PC-9 (cell line): ENCODE measurements around the gene TNS1. TPM values are rescaled to one million over a fixed set of nuclear protein-coding genes. Genes with fewer than 3 reads are reported as not detected.

Source experiments
- BruUV-seq: library from RNA; stranded (reverse); fragments of 400-500 nt; replicated peaks from 2 replicates; lab custom pipeline; 2021; lab: Mats Ljungman, UMichigan
- CTCF ChIA-PET: fragments of 300-600 bp; sonication (Branson Sonifier 250); formaldehyde crosslinking; loops from one replicate; lab custom pipeline; 2022; ENCODE audit warnings: antibody characterized with exemption; lab: Charles Lee
- POLR2A ChIA-PET: fragments of 300-600 bp; sonication (Branson Sonifier 250); formaldehyde crosslinking; loops from one replicate; lab custom pipeline; 2022; ENCODE audit warnings: antibody characterized with exemption; ENCODE audit not compliant: unreplicated experiment; lab: Charles Lee
- DNase-seq, 2 experiments: peaks; one replicate each; pipeline versions ENCODE4 v3.0.0 to v3.0.0-alpha.2; 2015 to 2022; ENCODE audit warnings: mixed read lengths in 1 of 2
- H2AFZ ChIP-seq: fragments of 200-600 bp; sonication (generic); 2 replicates; pipeline ENCODE4 v1.8.1; 2017; ENCODE audit warnings: antibody characterized with exemption
- H3F3A ChIP-seq: fragments of 200-600 bp; sonication (generic); 2 replicates; pipeline ENCODE4 v1.8.1; 2017; ENCODE audit warnings: antibody characterized with exemption, mild to moderate bottlenecking, low read depth; ENCODE audit not compliant: insufficient read depth
- H3K27ac ChIP-seq: fragments of 200-600 bp; sonication (generic); 2 replicates; pipeline ENCODE4 v1.6.1; 2016; ENCODE audit warnings: mixed run types
- H3K27me3 ChIP-seq: fragments of 200-600 bp; sonication (generic); 2 replicates; pipeline ENCODE4 v1.6.1; 2016; ENCODE audit warnings: low read depth, mixed run types; ENCODE audit not compliant: insufficient read depth
- H3K36me3 ChIP-seq: fragments of 200-600 bp; sonication (generic); 2 replicates; pipeline ENCODE4 v1.6.1; 2016; ENCODE audit warnings: low read depth, mixed run types
- H3K4me1 ChIP-seq: fragments of 200-600 bp; sonication (generic); replicated peaks from 2 replicates; pipeline ENCODE4 v1.6.1; 2016; ENCODE audit warnings: mixed run types; ENCODE audit not compliant: insufficient read depth
- H3K4me2 ChIP-seq: fragments of 200-600 bp; sonication (generic); 2 replicates; pipeline ENCODE4 v1.6.1; 2017; ENCODE audit warnings: mixed run types
- H3K4me3 ChIP-seq: fragments of 200-600 bp; sonication (generic); 2 replicates; pipeline ENCODE4 v1.6.1; 2016; ENCODE audit warnings: mixed run types
- H3K79me2 ChIP-seq: fragments of 200-600 bp; sonication (generic); 2 replicates; pipeline ENCODE4 v1.6.1; 2017; ENCODE audit warnings: low read depth, mixed run types
- H3K9me2 ChIP-seq: fragments of 200-600 bp; sonication (generic); 2 replicates; pipeline ENCODE4 v1.8.1; 2017; ENCODE audit warnings: mild to moderate bottlenecking; ENCODE audit not compliant: insufficient read depth
- H3K9me3 ChIP-seq: fragments of 200-600 bp; sonication (generic); 2 replicates; pipeline ENCODE4 v1.8.1; 2016; ENCODE audit warnings: low read depth; ENCODE audit not compliant: insufficient read depth
- H4K20me1 ChIP-seq: fragments of 200-600 bp; sonication (generic); 2 replicates; pipeline ENCODE4 v1.8.1; 2017; ENCODE audit not compliant: insufficient read depth
- EZH2 ChIP-seq: fragments of 200-600 bp; sonication (generic); IDR thresholded peaks from 2 replicates; pipeline ENCODE4 v1.8.0; 2017; ENCODE audit warnings: antibody characterized with exemption, low read depth
- intact Hi-C: fragments of 100-400 bp; cut with micrococcal nuclease; formaldehyde crosslinking; loops from one replicate; pipeline ENCODE4 v1.10.0; 2022; ENCODE audit not compliant: unreplicated experiment
- total RNA-seq: library from RNA; stranded (reverse); gene quantifications from 2 replicates; pipeline ENCODE4 v1.2.3, GENCODE V29; 2021
- TF ChIP-seq, protein P1 (sequence below): fragments of 200-600 bp; sonication (generic); conservative IDR thresholded peaks from 2 replicates; pipeline ENCODE4 v1.6.1; 2017; ENCODE audit warnings: mixed run types, antibody characterized with exemption, mild to moderate bottlenecking, moderate library complexity

Gene TNS1
- total RNA-seq, 1 experiment from 2014 or later, result 5.5 TPM

DNA sequence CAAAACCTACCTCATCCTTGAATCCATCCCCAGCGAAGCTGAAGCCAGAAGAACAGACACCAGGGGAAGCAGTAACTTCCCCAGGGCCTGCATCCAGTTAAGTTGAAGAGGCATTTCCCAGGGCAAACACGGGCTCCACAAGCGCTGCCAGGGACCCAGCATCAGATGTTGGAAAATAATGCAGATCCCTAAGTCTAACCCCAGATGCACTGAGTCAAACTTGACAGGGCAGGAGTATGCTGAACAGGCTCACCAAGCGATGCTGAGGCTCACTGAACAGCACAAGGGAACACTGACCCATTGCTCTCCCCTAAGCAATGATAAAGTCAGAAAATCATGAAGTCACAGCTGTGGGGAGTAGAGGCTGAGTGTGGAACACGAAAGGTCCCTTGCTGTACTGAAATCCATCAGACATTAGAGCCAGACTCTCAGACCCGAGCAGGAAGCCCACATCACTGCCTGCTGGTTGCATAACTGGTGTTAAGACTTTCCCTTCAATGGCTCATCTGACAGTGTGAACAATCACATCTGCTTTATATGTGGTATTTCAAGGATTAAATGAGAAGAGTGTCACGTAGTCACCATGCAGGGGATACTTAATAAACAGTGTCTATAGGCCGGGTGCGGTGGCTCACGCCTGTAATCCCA lies 36.2 kb downstream of the TNS1 start:
- Histone ChIP-seq H3F3A (no peaks in the 10 kb centered on the region), H3K27me3 (peaks cover 4% of the 10 kb centered on the region; the same call in 1 of the 2 replicates), H4K20me1 (no peaks in the 10 kb centered on the region), H3K9me2 (no peaks in the 10 kb centered on the region), H3K79me2 (no peaks in the 10 kb centered on the region), H3K4me1 (no peaks in the 10 kb centered on the region), H3K27ac (no peak overlapping the region), H3K36me3 (no peaks in the 10 kb centered on the region), H2AFZ (no peak overlapping the region), H3K4me3 (no peak overlapping the region), H3K9me3 (no peaks in the 10 kb centered on the region; the same call in 1 of the 2 replicates), H3K4me2 (no peak overlapping the region)
- POLR2A ChIA-PET, result no interaction called here
- no peak for DNase-seq
- TF ChIP-seq, protein P1, sequence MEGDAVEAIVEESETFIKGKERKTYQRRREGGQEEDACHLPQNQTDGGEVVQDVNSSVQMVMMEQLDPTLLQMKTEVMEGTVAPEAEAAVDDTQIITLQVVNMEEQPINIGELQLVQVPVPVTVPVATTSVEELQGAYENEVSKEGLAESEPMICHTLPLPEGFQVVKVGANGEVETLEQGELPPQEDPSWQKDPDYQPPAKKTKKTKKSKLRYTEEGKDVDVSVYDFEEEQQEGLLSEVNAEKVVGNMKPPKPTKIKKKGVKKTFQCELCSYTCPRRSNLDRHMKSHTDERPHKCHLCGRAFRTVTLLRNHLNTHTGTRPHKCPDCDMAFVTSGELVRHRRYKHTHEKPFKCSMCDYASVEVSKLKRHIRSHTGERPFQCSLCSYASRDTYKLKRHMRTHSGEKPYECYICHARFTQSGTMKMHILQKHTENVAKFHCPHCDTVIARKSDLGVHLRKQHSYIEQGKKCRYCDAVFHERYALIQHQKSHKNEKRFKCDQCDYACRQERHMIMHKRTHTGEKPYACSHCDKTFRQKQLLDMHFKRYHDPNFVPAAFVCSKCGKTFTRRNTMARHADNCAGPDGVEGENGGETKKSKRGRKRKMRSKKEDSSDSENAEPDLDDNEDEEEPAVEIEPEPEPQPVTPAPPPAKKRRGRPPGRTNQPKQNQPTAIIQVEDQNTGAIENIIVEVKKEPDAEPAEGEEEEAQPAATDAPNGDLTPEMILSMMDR, result no peak
- no peak for TF ChIP-seq EZH2
- CTCF ChIA-PET, result no interaction called here
- intact Hi-C loops, result no loop called here
- no TSS peak for BruUV-seq

DNA sequence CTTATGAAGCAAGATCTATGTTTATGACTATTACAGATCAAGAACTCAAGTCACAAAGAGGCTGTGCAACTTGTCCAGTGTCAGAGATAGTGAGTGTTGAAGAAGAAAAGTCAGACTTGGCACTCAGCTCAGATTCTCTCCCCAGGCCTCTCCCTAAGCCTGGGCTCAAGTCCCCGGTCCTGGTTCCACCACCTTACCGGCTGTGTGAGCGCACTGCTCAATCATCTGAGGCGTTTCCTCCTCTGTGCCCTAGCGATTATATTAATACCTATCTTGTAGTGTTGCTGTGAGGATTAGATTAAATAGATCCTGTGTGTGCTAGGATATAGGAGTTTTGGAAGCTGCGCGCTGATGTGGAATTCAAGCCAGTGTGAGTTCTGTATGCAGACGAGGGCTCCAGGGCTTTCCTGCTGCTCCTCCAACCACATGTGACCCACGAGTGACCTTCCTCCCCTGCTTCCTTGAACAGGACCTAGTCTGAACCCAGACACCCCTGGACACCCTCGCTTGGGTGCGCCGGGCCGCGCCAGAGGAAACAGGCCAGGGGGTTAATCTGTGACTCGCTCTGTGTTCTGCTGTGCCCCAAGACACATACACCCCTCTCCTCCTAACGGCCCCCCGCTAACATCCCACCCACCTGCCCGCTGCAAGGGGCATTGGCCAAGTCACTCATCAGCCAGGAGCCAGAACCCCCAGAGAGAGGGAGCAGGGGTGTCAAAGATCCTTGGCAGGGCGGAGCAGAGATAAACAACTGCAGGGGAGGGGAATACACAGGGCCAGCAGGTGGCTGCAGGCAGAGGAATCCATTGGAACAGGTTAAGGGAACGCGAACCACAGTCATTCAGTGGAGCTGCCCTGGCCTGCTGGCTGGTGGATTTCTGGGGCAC lies 38.3 kb downstream of the TNS1 start:
- CTCF ChIA-PET, result no interaction called here

DNA sequence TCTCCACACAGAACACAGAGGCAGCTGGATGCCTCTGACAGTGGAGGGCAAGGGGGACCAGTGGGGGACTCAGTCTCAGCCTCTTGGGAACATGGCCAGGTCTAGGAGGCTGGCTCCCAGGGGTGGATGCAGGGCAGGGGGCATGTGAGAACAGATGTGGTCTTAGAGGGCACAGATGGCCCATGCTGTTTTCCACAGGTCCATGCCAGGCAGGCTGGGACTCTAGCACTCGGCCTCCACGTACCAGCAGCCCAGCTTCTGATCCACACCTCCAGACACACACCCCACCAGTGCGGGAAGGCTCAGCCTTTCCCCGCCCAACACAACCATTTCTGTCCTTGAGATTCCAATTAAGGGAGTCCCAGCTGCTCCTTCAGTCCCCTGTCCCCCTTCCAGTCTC lies 42.4 kb downstream of the TNS1 start:
- no peak overlapping the region for H3K27ac ChIP-seq
- no peaks in the 10 kb centered on the region for H3K9me2 ChIP-seq
- no peak overlapping the region for H2AFZ ChIP-seq
- no peaks in the 10 kb centered on the region for H3K36me3 ChIP-seq
- no peaks in the 10 kb centered on the region for H3K9me3 ChIP-seq
- H3K4me2 ChIP-seq, result no peak overlapping the region
- no peaks in the 10 kb centered on the region for H3K27me3 ChIP-seq
- ChIA-PET POLR2A (no interaction called here), CTCF (interaction anchor here (1.1 kb wide), 1 partner anchor 174 kb away, joined by 4 read pairs; no protein-coding TSS in a partner anchor)
- H3K4me1 ChIP-seq, result no peaks in the 10 kb centered on the region
- no peaks in the 10 kb centered on the region for H3F3A ChIP-seq
- DNase-seq, result no peak
- H3K79me2 ChIP-seq, result no peaks in the 10 kb centered on the region
- no TSS peak for BruUV-seq
- no peaks in the 10 kb centered on the region for H4K20me1 ChIP-seq
- intact Hi-C loops, result loop anchor here (2.0 kb wide), 1 partner anchor 18 kb away; no protein-coding TSS in a partner anchor
- H3K4me3 ChIP-seq, result no peak overlapping the region
- TF ChIP-seq EZH2, result no peak
- TF ChIP-seq, protein P1, result no peak

More for the DNA sequence above, 38.3 kb downstream of the TNS1 start:
- no peak overlapping the region for H3K4me2 ChIP-seq
- H3K9me2 ChIP-seq, result no peaks in the 10 kb centered on the region
- TF ChIP-seq, protein P1, result no peak
- TF ChIP-seq EZH2, result no peak
- H3F3A ChIP-seq, result no peaks in the 10 kb centered on the region
- no peaks in the 10 kb centered on the region for H3K4me1 ChIP-seq
- H3K4me3 ChIP-seq, result no peak overlapping the region
- no peaks in the 10 kb centered on the region; the same call in 1 of the 2 replicates for H3K9me3 ChIP-seq
- H2AFZ ChIP-seq, result no peak overlapping the region
- H3K27me3 ChIP-seq, result no peaks in the 10 kb centered on the region
- no peaks in the 10 kb centered on the region for H3K36me3 ChIP-seq
- POLR2A ChIA-PET, result interaction anchor here (0.6 to 0.7 kb wide), 2 partner anchors 74 to 900 kb away, joined by 3 to 5 read pairs; no protein-coding TSS in a partner anchor
- intact Hi-C loops, result no loop called here
- no peak for DNase-seq
- no peak overlapping the region for H3K27ac ChIP-seq
- no TSS peak for BruUV-seq
- no peaks in the 10 kb centered on the region for H4K20me1 ChIP-seq
- H3K79me2 ChIP-seq, result no peaks in the 10 kb centered on the region
